ENCODE measurements around the gene ATXN10. TPM values are rescaled to one million over a fixed set of nuclear protein-coding genes. Genes with fewer than 3 reads are reported as not detected.

Gene ATXN10
- polyA plus RNA-seq, 3 donors, result 60.1 to 106 (median 92.4) TPM

- H3K4me1 ChIP-seq (ENCODE audit: control insufficient read depth in 1 of 2, insufficient read depth in 2 of 2, low read length in 2 of 2), result peaks cover 9% of the 10 kb centered on the region in 2 donors
- H3K9ac ChIP-seq (ENCODE audit: insufficient read depth, low read length, poor library complexity, severe bottlenecking), result no peak overlapping the region
- H3K27me3 Mint-ChIP-seq (ENCODE audit: low read depth in 3 of 3), result no peaks in the 10 kb centered on the region
- H3K4me3 ChIP-seq (replicated peaks in 1 of 3; ENCODE audit: low read depth in 2 of 3, low read length in 3 of 3), result no peak overlapping the region
- TF ChIP-seq, protein P1, sequence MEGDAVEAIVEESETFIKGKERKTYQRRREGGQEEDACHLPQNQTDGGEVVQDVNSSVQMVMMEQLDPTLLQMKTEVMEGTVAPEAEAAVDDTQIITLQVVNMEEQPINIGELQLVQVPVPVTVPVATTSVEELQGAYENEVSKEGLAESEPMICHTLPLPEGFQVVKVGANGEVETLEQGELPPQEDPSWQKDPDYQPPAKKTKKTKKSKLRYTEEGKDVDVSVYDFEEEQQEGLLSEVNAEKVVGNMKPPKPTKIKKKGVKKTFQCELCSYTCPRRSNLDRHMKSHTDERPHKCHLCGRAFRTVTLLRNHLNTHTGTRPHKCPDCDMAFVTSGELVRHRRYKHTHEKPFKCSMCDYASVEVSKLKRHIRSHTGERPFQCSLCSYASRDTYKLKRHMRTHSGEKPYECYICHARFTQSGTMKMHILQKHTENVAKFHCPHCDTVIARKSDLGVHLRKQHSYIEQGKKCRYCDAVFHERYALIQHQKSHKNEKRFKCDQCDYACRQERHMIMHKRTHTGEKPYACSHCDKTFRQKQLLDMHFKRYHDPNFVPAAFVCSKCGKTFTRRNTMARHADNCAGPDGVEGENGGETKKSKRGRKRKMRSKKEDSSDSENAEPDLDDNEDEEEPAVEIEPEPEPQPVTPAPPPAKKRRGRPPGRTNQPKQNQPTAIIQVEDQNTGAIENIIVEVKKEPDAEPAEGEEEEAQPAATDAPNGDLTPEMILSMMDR (IDR thresholded peaks at IDR 0.05), result no peak
- H3K27ac Mint-ChIP-seq, result no peak overlapping the region
- no peak for DNase-seq
- no peak overlapping the region for H3K4me3 Mint-ChIP-seq
- no peaks in the 10 kb centered on the region for H3K9me3 ChIP-seq (replicated peaks in 1 of 2; ENCODE audit: control insufficient read depth in 1 of 2, insufficient read depth in 1 of 2, low read length in 2 of 2)
- no peaks in the 10 kb centered on the region for H3K27me3 ChIP-seq (ENCODE audit: control insufficient read depth in 2 of 2, insufficient read depth in 2 of 2, low read length in 2 of 2)
- WGBS (ENCODE audit: insufficient coverage), result 86% methylated on average over 2 of the region's 4 CpGs
- peaks cover 9% of the 10 kb centered on the region for H3K4me1 Mint-ChIP-seq
- H3K36me3 ChIP-seq (replicated peaks in 1 of 2; ENCODE audit: control insufficient read depth in 1 of 2, insufficient read depth in 2 of 2, low read length in 2 of 2), result peaks cover 11 to 46% of the 10 kb centered on the region in 2 donors
- H3K36me3 Mint-ChIP-seq, result peaks cover 30 to 50% of the 10 kb centered on the region in 2 donors
- intact Hi-C loops (cut with micrococcal nuclease), result no loop called here
- peaks cover 72% of the 10 kb centered on the region for H4K20me1 ChIP-seq (ENCODE audit: insufficient read depth, low read length)
- no peak overlapping the region for H3K4me2 ChIP-seq (replicated peaks; ENCODE audit: extremely low read depth, low read length, poor library complexity, severe bottlenecking)
- no peak overlapping the region for H3K27ac ChIP-seq (ENCODE audit: low read depth in 1 of 2, low read length in 2 of 2)
- peaks cover 56% of the 10 kb centered on the region for H3K79me2 ChIP-seq (ENCODE audit: insufficient read depth, low read length)
- H2AFZ ChIP-seq (ENCODE audit: insufficient read depth, low read depth, low read length, poor library complexity, severe bottlenecking), result no peak overlapping the region
- H3K9me3 Mint-ChIP-seq, result no peaks in the 10 kb centered on the region
These were observed 17.0 kb downstream of the ATXN10 start for GRCh38 chr22:45688600-45689080.

- Histone ChIP-seq H4K20me1 (ENCODE audit: insufficient read depth, low read length) (peaks cover 67% of the 10 kb centered on the region), H3K4me2 (replicated peaks; ENCODE audit: extremely low read depth, low read length, poor library complexity, severe bottlenecking) (no peak overlapping the region), H3K27ac (ENCODE audit: low read depth in 1 of 2, low read length in 2 of 2) (no peak overlapping the region), H3K9ac (ENCODE audit: insufficient read depth, low read length, poor library complexity, severe bottlenecking) (no peak overlapping the region), H3K9me3 (replicated peaks in 1 of 2; ENCODE audit: control insufficient read depth in 1 of 2, insufficient read depth in 1 of 2, low read length in 2 of 2) (no peaks in the 10 kb centered on the region), H3K4me1 (ENCODE audit: control insufficient read depth in 1 of 2, insufficient read depth in 2 of 2, low read length in 2 of 2) (peaks cover 3% of the 10 kb centered on the region in 2 donors), H3K27me3 (ENCODE audit: control insufficient read depth in 2 of 2, insufficient read depth in 2 of 2, low read length in 2 of 2) (no peaks in the 10 kb centered on the region), H3K36me3 (replicated peaks in 1 of 2; ENCODE audit: control insufficient read depth in 1 of 2, insufficient read depth in 2 of 2, low read length in 2 of 2) (peaks cover 15 to 52% of the 10 kb centered on the region in 2 donors), H3K79me2 (ENCODE audit: insufficient read depth, low read length) (peaks cover 51% of the 10 kb centered on the region), H3K4me3 (replicated peaks in 1 of 3; ENCODE audit: low read depth in 2 of 3, low read length in 3 of 3) (no peak overlapping the region), H2AFZ (ENCODE audit: insufficient read depth, low read depth, low read length, poor library complexity, severe bottlenecking) (no peak overlapping the region)
- intact Hi-C loops (cut with micrococcal nuclease), result no loop called here
- no peaks in the 10 kb centered on the region for H3K9me3 Mint-ChIP-seq
- H3K4me1 Mint-ChIP-seq, result peaks cover 9% of the 10 kb centered on the region
- no CpG with 5 or more reads among the region's 1 CpG for WGBS (ENCODE audit: insufficient coverage)
- H3K27me3 Mint-ChIP-seq (ENCODE audit: low read depth in 3 of 3), result no peaks in the 10 kb centered on the region
- no peak overlapping the region for H3K4me3 Mint-ChIP-seq
- H3K27ac Mint-ChIP-seq, result no peak overlapping the region
- peaks cover 36 to 56% of the 10 kb centered on the region in 2 donors for H3K36me3 Mint-ChIP-seq
- DNase-seq, result no peak
- TF ChIP-seq, protein P1 (IDR thresholded peaks at IDR 0.05), result no peak
These were observed 17.6 kb downstream of the ATXN10 start for GRCh38 chr22:45689211-45689610.

Data from CD14-positive monocyte (primary cell).